Activated T-helper 2 cell treated with anti-CD3 and anti-CD28 coated beads, Interferon-gamma antibody, Interleukin-2, Interleukin-4, amounts not matched to agents 10 μg/mL and 5 μg/mL and 100 μg/mL, durations not matched to agents 14 hours and 24 hours and 36 hours (primary cell): ENCODE results near the gene FLNA. TPM values are rescaled to one million over a fixed set of nuclear protein-coding genes. Genes with fewer than 3 reads are reported as not detected.
"Not testable (repeated sequence)": the region's sequence is repeated elsewhere in the genome, so short reads cannot be mapped to it uniquely, and the experiment has no call there.

Experiments used
- DNase-seq: peaks from one replicate; pipeline ENCODE4 v3.0.0; 2021; ENCODE audit warnings: low spot score
- H3K27ac Mint-ChIP-seq: one replicate; pipeline ENCODE4 v1.8.0; 2021; ENCODE audit warnings: mixed read lengths
- H3K27me3 Mint-ChIP-seq: one replicate; pipeline ENCODE4 v1.8.0; 2021; ENCODE audit warnings: low read depth, mixed read lengths
- H3K36me3 Mint-ChIP-seq: one replicate; pipeline ENCODE4 v1.8.0; 2021; ENCODE audit warnings: low read depth, mixed read lengths
- H3K4me1 Mint-ChIP-seq: one replicate; pipeline ENCODE4 v1.8.0; 2021; ENCODE audit warnings: low read depth, mixed read lengths
- H3K4me3 Mint-ChIP-seq: one replicate; pipeline ENCODE4 v1.8.0; 2021; ENCODE audit warnings: low read depth, mild to moderate bottlenecking, moderate library complexity, mixed read lengths
- H3K9me3 Mint-ChIP-seq: one replicate; pipeline ENCODE4 v1.8.0; 2021; ENCODE audit warnings: mixed read lengths
- intact Hi-C: fragments of 100-400 bp; cut with micrococcal nuclease; formaldehyde crosslinking; loops from one replicate; pipeline ENCODE4 v1.15.1; 2023
- total RNA-seq: library from RNA; stranded (reverse); gene quantifications from 2 replicates; pipeline ENCODE4 v1.2.3, GENCODE V29; 2022

FLNA gene
- total RNA-seq, 1 donor from 2014 or later, result 1,005 TPM

GRCh38 chrX:154389812-154390747 lies 15.6 kb upstream of the FLNA start:
- H3K4me1 Mint-ChIP-seq, H3K27ac Mint-ChIP-seq, H3K36me3 Mint-ChIP-seq, intact Hi-C loops, DNase-seq, H3K4me3 Mint-ChIP-seq, H3K27me3 Mint-ChIP-seq, H3K9me3 Mint-ChIP-seq: not testable (repeated sequence)

- intact Hi-C loops, H3K9me3 Mint-ChIP-seq, H3K27me3 Mint-ChIP-seq, DNase-seq, H3K27ac Mint-ChIP-seq, H3K36me3 Mint-ChIP-seq, H3K4me1 Mint-ChIP-seq, H3K4me3 Mint-ChIP-seq: not testable (repeated sequence)
Measured at GRCh38 chrX:154388649-154389048, 14.2 kb upstream of the FLNA start.

GRCh38 chrX:154388094-154388493 lies 13.7 kb upstream of the FLNA start:
- H3K9me3 Mint-ChIP-seq, intact Hi-C loops, H3K4me3 Mint-ChIP-seq, H3K4me1 Mint-ChIP-seq, H3K27me3 Mint-ChIP-seq, DNase-seq, H3K27ac Mint-ChIP-seq, H3K36me3 Mint-ChIP-seq: not testable (repeated sequence)

- Mint-ChIP-seq H3K4me3 (no peak overlapping the region), H3K36me3 (peaks cover 13% of the 10 kb centered on the region), H3K27ac (no peak overlapping the region), H3K4me1 (peaks cover 8% of the 10 kb centered on the region), H3K9me3 (no peaks in the 10 kb centered on the region), H3K27me3 (no peaks in the 10 kb centered on the region)
- intact Hi-C loops, result no loop called here
- DNase-seq, result no peak
Measured at GRCh38 chrX:154384284-154384892, 10.0 kb upstream of the FLNA start.

GRCh38 chrX:154383359-154384283 lies 9.2 kb upstream of the FLNA start:
- Mint-ChIP-seq H3K27ac (no peak overlapping the region), H3K27me3 (no peaks in the 10 kb centered on the region), H3K9me3 (no peaks in the 10 kb centered on the region), H3K36me3 (peaks cover 13% of the 10 kb centered on the region), H3K4me3 (no peak overlapping the region), H3K4me1 (peaks cover 8% of the 10 kb centered on the region)
- no peak for DNase-seq
- intact Hi-C loops, result no loop called here

- H3K9me3 Mint-ChIP-seq, result no peaks in the 10 kb centered on the region
Measured at GRCh38 chrX:154382483-154383069, 8.1 kb upstream of the FLNA start.

GRCh38 chrX:154381271-154381670 lies 6.8 kb upstream of the FLNA start:
- no peaks in the 10 kb centered on the region for H3K27me3 Mint-ChIP-seq
- H3K27ac Mint-ChIP-seq, result no peak overlapping the region
- peaks cover 9% of the 10 kb centered on the region for H3K4me1 Mint-ChIP-seq
- no peak overlapping the region for H3K4me3 Mint-ChIP-seq
- no peaks in the 10 kb centered on the region for H3K9me3 Mint-ChIP-seq
- peaks cover 13% of the 10 kb centered on the region for H3K36me3 Mint-ChIP-seq
- DNase-seq, result no peak
- intact Hi-C loops, result no loop called here

More at GRCh38 chrX:154382483-154383069, 8.1 kb upstream of the FLNA start:
- H3K4me1 Mint-ChIP-seq, result peaks cover 8% of the 10 kb centered on the region
- no peaks in the 10 kb centered on the region for H3K27me3 Mint-ChIP-seq
- intact Hi-C loops, result no loop called here
- no peak overlapping the region for H3K4me3 Mint-ChIP-seq
- no peak for DNase-seq
- no peak overlapping the region for H3K27ac Mint-ChIP-seq
- peaks cover 13% of the 10 kb centered on the region for H3K36me3 Mint-ChIP-seq

- Mint-ChIP-seq H3K9me3 (no peaks in the 10 kb centered on the region), H3K36me3 (peaks cover 13% of the 10 kb centered on the region), H3K27ac (peak overlapping the region; percentile 88), H3K4me1 (peaks cover 9% of the 10 kb centered on the region), H3K27me3 (no peaks in the 10 kb centered on the region), H3K4me3 (peak overlapping the region; percentile 87)
- intact Hi-C loops, result no loop called here
- no peak for DNase-seq
Measured at GRCh38 chrX:154380787-154381186, 6.4 kb upstream of the FLNA start.

GRCh38 chrX:154380153-154380552 lies 5.7 kb upstream of the FLNA start:
- Mint-ChIP-seq H3K4me1 (peaks cover 9% of the 10 kb centered on the region), H3K36me3 (peaks cover 13% of the 10 kb centered on the region), H3K4me3 (peak overlapping the region; percentile 87), H3K9me3 (no peaks in the 10 kb centered on the region), H3K27me3 (no peaks in the 10 kb centered on the region), H3K27ac (peak overlapping the region; percentile 88)
- no peak for DNase-seq
- intact Hi-C loops, result no loop called here

- Mint-ChIP-seq H3K4me3 (peak overlapping the region; percentile 87), H3K4me1 (peaks cover 9% of the 10 kb centered on the region), H3K27ac (peak overlapping the region; percentile 88), H3K27me3 (no peaks in the 10 kb centered on the region), H3K36me3 (peaks cover 13% of the 10 kb centered on the region), H3K9me3 (no peaks in the 10 kb centered on the region)
- intact Hi-C loops, result loop anchor here (5.0 to 10.0 kb wide), 2 partner anchors 407 to 455 kb away; partner anchors contain the start of genes ARHGAP4, HCFC1 and TMEM187
- DNase-seq, result no peak
Measured at GRCh38 chrX:154379569-154379951, 5.1 kb upstream of the FLNA start.

- Mint-ChIP-seq H3K4me1 (peaks cover 9% of the 10 kb centered on the region), H3K27ac (peak within 1 kb of the TSS; percentile 88), H3K36me3 (peaks cover 13% of the 10 kb centered on the region), H3K27me3 (no peaks in the 10 kb centered on the region), H3K9me3 (no peaks in the 10 kb centered on the region), H3K4me3 (peak within 1 kb of the TSS; percentile 87)
- intact Hi-C loops, result loop anchor here (1.0 to 10.0 kb wide), 3 partner anchors 10 to 454 kb away; partner anchors contain the start of genes ARHGAP4, HCFC1 and TMEM187
- DNase-seq, result peak; percentile 96
Measured at GRCh38 chrX:154378799-154379568, 4.5 kb upstream of the FLNA start, which contains the start of gene EMD. TSS of gene EMD (plus strand) at chrX:154379295. CDS start at chrX:154379485, 190 bp downstream.
